HG03460 (cell line): ENCODE results near the gene EPS8L2.

Source experiments
- ATAC-seq: cut with Tn5 transposase; IDR thresholded peaks from one replicate; pipeline ENCODE4 v1.9.1; 2021; ENCODE audit not compliant: unreplicated experiment

EPS8L2 gene

GRCh38 chr11:705646-706438, at the start of gene EPS8L2:
Gene EPS8L2, plus strand, starts transcription at chr11:706231. Its CDS starts 3,177 bp downstream, at chr11:709408.
- no peak for ATAC-seq

GRCh38 chr11:656426-656825, 49.6 kb upstream of the EPS8L2 start:
- ATAC-seq = no peak

- ATAC-seq = no peak
Measured at GRCh38 chr11:656866-657265, 49.2 kb upstream of the EPS8L2 start.

GRCh38 chr11:657691-658126, 48.3 kb upstream of the EPS8L2 start:
- ATAC-seq = no peak

- ATAC-seq = no peak
Measured at GRCh38 chr11:659532-660085, 46.4 kb upstream of the EPS8L2 start.

DNA sequence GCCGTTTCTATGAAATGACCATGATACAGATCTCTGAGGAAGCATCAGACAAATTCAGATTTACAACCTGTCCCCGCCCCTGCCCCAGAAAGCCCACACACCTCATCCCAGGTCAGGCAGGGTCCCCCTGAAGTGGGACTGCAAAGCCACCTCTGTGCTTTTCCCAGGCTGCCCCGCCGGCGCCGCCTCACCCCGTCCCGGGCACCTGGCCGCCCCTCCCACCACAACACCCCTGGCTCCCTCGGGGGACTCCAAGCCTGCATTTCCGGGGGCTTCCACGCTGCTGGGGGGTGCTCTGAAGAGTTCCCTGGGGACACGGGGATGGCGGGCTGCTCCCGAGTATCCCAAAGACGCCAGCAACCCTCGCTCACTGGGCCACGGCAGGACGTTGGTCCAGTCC, 45.8 kb upstream of the EPS8L2 start:
- ATAC-seq = no peak

GRCh38 chr11:660681-661444, 45.2 kb upstream of the EPS8L2 start:
- ATAC-seq = no peak

GRCh38 chr11:662689-663274, 43.2 kb upstream of the EPS8L2 start:
- no peak for ATAC-seq

GRCh38 chr11:665062-665703, 40.8 kb upstream of the EPS8L2 start:
- no peak for ATAC-seq

DNA sequence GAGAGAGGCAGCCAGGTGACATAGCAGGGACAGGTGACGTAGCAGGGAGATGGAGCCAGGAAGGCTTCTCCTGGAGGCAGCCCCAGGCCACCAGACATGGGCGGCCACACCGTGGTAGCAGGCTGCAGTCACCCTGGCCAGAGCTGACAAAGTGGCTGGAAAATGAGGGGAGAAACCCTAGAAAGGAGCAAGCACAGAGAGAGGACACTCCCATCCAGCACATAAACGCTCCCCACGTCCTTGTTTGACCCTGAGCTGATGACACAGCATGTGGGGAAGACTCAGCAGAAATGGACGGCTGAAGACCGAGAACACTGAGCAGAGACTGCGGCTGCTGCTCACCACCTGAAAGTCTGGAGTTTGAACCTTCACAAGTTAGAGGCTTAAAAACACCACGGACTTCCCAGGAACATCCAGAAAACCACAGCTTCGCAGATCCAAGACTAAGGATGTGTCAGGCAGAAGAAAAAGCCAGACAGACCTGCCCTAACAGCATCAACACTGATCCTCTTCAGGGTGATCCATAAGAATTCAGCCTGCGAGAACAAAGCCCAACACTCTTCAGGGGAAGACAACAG, 40.2 kb upstream of the EPS8L2 start:
- no peak for ATAC-seq

GRCh38 chr11:673866-674265, 32.2 kb upstream of the EPS8L2 start:
- no peak for ATAC-seq

- no peak for ATAC-seq
Measured at GRCh38 chr11:674406-674805, 31.6 kb upstream of the EPS8L2 start.

GRCh38 chr11:678297-678696, 27.7 kb upstream of the EPS8L2 start:
- ATAC-seq = no peak

GRCh38 chr11:679271-680207, 26.5 kb upstream of the EPS8L2 start:
- no peak for ATAC-seq

- ATAC-seq = no peak
Measured at GRCh38 chr11:680476-680875, 25.6 kb upstream of the EPS8L2 start.

DNA sequence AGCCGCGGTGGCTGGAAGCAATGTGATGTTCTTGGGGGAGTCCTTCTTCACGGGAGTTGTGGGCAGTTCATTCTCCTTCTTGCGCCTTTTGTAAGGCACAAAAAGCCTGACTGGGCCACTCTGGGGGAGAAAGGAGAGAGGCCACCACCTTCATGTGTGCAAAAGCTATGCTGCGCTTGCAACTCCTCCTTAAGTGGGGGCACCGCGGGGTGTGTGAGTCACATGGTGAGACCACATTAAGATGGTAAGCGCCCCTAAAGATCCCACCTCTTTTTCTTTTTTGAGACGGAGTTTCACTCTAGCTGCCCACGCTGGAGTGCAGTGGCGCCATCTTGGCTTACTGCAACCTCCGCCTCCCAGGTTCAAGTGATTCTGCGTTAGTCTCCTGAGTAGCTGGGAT, 25.1 kb upstream of the EPS8L2 start:
- no peak for ATAC-seq

DNA sequence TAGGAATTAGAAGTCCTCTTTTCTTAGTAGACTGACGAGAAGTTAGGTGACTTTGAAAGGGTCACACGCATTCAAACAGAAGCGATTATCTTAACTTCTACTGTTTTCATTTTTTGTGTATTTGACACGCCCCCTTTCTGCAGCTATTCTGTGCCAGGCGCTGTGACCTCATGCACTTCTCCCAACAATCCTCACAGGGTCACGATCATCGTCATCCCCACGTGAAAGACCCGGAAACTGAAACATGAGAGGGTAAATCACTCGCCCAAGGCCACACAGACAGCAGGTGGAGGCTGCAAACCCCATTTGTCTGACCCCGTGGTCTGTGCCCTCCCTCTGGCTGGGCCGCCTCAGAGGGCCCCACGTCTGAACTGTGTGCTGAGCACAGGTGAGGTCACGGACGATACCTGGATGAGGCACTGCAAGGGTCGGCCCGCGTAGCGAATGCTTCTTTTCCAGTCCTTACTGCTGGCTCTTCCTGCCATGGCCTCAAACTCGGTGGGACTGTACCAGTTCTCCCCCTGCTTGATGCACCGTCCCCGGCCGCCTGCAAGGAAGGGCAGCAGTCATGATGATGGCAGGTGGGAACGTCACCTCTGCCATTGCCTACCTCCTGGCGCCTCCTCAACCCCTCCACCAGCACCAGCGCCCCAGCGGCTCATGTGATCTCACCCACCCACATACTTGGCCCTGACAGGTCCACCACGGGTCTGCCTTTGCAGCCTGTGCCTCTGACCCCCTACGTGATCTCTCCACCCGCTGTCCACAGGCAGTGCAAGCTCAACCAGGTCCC, 19.4 kb upstream of the EPS8L2 start:
- ATAC-seq = no peak

- ATAC-seq = no peak
Measured at GRCh38 chr11:687751-688150, 18.3 kb upstream of the EPS8L2 start.

- ATAC-seq = no peak
Measured at GRCh38 chr11:688681-689080, 17.4 kb upstream of the EPS8L2 start.
